Measurements from ENCODE around the gene GLRX3.
"Not testable (repeated sequence)": the region's sequence is repeated elsewhere in the genome, so short reads cannot be mapped to it uniquely, and the experiment has no call there.

Gene GLRX3

DNA sequence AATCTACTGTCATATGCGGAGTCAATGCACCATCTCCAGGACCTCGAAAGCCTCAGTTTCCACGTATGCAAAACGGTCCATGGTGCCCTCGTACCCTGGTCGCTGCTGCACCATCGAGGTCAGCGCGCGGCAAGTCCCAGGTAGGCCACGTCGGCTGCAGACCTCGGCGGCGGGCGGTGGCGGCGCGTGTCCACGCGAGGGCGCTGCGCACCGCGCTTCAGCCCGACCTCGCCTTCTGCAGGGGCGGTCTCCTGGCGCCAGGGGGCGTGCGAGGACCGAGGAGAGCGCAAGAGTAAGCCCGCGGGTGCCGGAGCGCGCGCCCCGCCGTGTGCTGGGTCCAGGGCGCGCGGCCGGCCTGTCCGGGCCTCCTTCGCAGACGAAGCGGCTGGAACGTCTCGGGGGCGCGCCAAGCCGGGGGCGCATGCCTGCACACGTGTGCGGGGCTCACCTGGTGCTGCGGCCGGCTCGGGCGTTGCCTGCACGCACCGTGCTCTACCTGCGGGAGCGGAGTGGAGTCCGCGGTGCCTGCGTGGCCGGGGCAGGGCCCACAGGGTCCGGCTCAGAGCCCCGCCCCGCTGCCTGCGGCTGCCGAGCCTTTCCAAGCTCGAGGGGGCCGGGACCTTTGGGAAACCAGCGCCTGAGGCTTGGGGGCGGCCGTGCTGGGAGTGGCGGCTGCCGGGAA is 54.0 kb downstream of the GLRX3 start:
- DNase-seq = no peak

- no peak for DNase-seq
Observed at GRCh38 chr10:130190737-130191115, 54.5 kb downstream of the GLRX3 start.

DNA sequence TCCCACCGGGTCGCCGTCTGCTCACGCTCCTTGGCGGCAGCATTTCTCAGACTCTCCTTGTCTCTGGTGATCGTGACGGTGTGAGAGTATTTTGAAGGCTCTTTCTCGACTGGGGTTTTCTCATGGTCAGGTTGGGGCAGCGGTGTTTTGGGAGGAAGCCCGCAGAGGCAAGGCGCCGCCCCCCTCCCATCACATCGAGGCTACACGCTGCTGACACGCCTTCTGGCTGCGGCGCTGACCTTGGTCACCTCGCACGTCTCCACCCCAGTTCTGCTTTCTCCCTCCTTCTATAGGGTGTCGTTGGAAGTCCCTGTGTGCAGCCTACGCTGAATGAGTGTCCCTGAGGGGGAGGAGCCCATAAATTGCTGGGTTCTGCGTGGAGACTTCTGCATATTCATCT is 55.2 kb downstream of the GLRX3 start:
- DNase-seq = no peak

- no peak for DNase-seq
Observed at GRCh38 chr10:130192276-130192848, 56.2 kb downstream of the GLRX3 start.

GRCh38 chr10:130193033-130193432 is 56.8 kb downstream of the GLRX3 start:
- no peak for DNase-seq

DNA sequence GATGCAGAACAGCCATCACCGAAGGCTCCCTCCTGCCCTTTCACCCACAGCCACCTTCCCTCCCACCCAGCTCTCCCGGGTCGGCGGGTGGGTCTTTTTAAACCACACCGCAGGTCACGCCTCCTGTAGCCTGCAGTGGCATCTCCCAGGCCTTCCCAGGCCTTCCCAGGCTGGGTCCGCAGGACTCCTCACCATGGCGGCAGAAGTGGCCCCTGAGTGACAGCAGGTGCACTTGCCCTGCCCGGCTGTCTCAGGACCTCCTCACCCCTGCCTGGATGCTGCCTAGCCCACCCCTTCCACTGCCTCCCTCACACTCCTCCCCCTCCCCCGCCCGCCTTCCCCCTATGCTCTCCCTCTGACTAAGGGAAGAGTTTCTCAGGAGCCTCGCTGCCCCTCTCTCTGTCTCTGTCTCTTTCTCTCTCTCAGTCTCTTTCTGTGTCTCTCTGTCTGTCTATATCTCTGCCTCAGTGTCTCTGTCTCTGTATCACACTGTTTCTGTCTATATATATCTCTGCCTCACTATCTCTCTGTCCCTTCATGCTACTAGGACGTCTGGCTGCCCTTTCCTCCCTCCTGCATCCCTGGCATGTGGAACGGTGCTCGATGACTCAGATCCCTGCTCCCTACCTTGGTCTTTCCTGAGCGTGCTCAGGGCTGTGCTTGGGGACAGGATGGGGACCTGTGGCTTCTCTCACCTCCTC is 57.5 kb downstream of the GLRX3 start:
- no peak for DNase-seq

- no peak for DNase-seq
Observed at GRCh38 chr10:130194194-130194990, 58.2 kb downstream of the GLRX3 start.

DNA sequence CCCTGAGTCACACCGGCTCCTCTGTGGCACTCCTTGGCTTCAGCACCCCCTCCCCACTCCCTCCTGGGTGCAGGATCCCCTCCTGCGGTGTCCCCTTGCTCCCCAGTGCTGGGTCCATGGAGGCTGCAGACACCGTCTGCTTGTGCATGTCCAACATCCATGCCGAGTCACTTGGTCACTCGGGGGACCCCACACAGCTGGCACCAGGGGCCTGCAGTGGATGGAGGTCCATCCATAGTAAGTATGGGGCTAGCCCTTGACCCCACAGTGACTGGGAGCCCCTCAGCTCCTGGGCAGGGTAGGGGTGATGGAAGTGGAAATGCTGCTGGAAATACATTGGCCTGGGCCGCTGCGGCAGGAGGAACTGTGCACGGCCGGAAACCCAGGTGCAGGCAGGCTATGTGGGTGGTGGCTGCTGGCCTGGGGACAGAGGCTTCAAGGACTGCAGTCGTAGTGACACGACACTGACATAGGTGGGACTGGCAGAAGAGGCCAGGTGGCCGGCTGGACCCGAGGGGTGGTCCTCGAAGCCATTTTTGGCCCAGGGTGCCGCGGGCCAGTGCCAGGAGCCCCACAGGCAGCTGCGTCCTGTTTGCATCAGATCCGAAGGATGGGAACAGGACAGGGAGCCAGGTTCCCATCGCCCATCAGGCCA is 58.9 kb downstream of the GLRX3 start:
- no peak for DNase-seq

GRCh38 chr10:130195746-130196294 is 59.6 kb downstream of the GLRX3 start:
- DNase-seq = no peak

DNA sequence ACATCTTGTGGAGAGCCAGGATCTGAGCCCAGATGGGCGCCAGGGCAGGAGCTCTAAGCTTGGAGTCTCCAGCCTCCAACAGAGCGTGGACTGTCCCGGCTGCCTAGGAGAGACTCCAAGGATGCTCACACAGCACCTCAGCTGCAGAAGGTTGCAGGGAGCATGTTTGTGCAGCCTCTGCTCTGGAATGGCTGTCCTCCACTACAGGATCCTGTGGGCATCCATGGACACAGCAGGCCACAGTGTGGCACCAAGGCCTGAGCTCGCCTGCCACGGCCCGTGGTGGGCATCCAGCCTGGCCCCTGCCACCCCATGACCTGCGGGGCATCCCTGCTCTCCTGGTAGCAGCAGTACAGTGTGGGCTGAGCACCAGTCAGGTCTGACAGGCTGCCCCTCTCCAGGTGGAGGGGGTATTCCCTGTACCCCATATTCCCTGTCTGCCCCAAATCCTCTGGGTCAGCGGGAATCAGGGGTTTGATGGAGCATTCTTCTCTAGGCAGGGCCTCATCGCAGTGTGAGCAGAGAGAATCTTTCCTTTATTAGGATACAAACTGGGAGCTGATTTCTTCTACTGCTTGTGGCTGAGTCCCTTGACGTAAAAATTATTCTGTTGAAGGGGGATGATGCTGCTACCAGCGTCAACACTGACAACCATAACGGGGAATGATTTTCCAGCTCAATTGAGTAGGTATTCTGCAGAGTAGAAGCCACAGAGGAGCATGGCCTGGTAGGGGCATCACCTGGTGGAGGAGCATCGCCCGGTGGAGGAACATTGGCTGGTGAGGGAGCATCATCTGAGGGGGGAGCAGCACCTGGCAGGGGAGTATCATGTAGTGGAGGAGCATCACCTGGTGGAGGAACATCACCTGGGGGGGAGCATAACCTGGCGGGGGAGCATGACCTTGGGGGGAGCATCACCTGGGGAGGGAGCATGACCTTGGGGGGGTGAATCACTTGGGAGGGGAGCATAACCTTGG is 60.6 kb downstream of the GLRX3 start:
- DNase-seq = no peak

- DNase-seq = no peak
Observed at GRCh38 chr10:130198651-130199050, 62.5 kb downstream of the GLRX3 start.

DNA sequence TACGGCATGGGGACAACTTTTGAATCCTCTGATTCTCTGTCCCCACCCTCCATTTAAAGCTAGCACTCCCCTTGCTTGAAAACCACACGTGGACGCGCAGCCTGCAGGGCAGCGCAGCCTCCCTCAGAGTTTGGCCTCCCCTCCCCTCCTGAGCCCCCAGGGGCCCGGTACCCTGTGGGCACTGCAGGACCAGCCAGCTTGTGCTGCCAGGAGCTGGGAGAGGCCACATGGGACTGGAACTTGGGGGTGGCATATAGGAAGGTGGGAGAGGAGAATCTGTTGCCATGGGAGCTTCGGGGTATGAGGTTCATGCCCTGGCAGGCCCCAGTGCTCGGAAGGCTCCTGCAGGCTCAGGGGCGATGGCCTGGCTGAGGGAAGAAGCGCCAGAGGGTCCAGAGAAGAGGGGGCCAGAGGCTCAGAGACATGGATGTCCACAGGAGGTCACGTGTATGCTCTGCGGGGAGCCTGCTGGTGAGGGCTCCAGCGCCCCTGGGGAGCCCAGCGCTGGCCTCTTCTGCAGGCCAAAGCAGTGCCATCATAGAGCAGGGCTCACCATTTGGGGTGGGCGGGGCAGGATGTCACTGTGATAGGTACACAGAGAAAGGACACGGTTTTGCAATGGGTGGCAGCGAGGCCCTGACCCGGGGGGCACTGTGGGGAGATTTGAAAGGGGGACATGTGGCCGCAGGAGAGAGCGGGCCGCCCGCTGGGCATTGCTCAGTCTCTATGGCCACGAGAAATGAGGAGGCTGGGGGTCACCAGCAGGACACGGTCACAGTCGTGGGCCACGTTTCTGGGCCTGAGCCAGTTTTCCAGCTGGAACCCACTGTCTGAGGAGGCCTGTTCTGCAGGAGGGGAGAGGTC is 64.2 kb downstream of the GLRX3 start:
- DNase-seq = no peak

DNA sequence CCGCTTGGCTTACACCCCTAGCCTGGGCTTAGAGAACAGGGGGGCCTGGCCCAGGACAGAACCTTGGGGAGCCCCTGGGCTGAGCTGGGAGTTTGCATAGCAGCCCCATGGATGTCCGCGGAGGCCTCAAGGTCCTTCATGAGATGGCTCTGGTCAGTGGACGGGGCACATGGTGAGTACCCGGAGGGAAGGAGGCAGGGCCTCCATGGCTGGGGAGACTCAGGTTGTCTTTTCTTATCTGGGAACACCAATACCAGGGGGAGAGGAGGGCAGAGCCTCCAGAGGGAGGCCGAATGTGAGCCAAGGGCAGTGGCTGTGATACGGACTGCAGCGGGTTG is 64.8 kb downstream of the GLRX3 start:
- no peak for DNase-seq

GRCh38 chr10:130202150-130202549 is 66.0 kb downstream of the GLRX3 start:
- DNase-seq = not testable (repeated sequence)

GRCh38 chr10:130202984-130203621 is 66.9 kb downstream of the GLRX3 start:
- no peak for DNase-seq

DNA sequence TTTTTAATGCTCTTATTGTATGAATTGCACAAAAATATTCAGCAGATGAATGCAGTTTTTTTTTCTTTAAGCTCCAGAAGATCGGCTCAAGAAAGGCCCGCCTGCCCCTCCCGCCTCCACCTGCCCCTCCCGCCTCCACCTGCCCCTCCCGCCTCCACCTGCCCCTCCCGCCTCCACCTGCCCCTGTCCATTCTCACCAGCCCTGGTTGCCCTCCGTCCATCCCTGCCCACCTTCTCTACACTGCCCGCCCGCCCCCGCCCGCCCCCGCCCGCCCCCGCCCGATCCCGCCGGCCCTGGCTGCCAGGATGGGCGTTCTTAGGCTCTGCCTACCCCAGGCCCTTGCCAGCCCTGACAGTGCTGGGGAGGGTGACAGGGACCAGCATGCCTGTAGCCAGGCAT is 67.4 kb downstream of the GLRX3 start:
- DNase-seq = no peak

DNA sequence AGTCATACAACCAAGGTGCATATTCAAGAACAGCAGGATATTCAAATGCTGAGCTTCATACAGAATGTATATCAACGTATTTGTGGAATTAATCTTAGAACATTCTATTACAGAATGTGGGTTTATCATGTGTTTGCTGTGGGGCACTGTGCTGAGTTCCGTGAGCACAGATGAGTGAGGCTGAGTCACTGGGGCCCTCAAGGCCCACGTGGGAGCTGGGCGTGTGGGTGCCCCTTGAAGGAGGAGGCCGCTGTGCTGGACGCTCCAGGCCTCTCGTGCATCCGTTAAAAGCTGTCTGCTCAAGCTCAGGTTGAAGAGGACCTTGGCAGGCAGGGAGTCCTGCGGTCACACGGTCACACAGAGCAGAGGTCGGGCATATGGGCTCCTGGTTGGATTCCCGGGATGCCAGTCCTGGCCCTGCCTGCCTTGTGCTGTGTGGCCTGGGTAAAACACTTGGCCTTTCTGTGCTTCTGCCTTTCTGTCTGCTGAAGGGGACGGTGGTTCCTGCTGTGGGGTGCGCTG is 70.1 kb downstream of the GLRX3 start:
- no peak for DNase-seq

GRCh38 chr10:130207205-130207604 is 71.0 kb downstream of the GLRX3 start:
- DNase-seq = no peak

DNA sequence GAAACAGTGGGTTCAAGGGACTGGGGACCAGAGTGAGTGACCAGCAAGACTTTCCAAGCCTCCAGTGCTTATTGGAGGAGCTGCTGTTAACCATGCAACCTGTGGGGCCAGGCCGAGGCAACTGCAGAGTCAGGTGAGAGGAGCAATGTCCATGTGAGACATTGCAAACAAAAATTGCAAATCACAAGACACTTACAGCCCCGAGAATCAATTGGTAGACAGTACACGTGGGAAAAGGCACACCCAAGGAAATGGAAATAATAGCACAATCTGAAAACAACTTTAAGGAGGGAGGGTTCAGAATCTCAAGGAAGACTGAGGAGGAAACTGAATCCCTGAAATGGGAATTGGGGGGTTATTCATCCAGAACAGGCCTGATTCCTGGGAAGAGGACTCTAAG is 72.6 kb downstream of the GLRX3 start:
- DNase-seq = no peak

GRCh38 chr10:130212746-130213145 is 76.6 kb downstream of the GLRX3 start:
- no peak for DNase-seq
